ENCODE results near the gene ACYP1. TPM values are rescaled to one million over a fixed set of nuclear protein-coding genes. Genes with fewer than 3 reads are reported as not detected.

The ACYP1 gene
- total and polyA plus RNA-seq, 9 of the 15 experiments (the other 6 are each of a cell fraction or from before 2014, with no cell fraction given): 19.9 to 113 (median 52.3) TPM

GRCh38 chr14:75003250-75004027, 60.4 kb downstream of the ACYP1 start:
- 0% methylated on average over 16 of the region's 18 CpGs for WGBS (ENCODE audit: insufficient coverage, low coverage, missing lambda C conversion rate)
- Histone ChIP-seq H3K9me1 (ENCODE audit: control insufficient read depth, insufficient read depth, low read length) (no peaks in the 10 kb centered on the region), H3K4me2 (ENCODE audit: insufficient read depth, low read length) (peak overlapping the region; percentile 95), H3K9me3 (replicated peaks; ENCODE audit: control insufficient read depth, insufficient read depth, low read depth, low read length) (no peaks in the 10 kb centered on the region; the same call in 1 of the 2 replicates), H3K4me1 (replicated peaks in 1 of 2; ENCODE audit: control insufficient read depth in 2 of 2, insufficient read depth in 2 of 2, low read length in 2 of 2) (peaks cover 5 to 8% of the 10 kb centered on the region in 2 experiments; a peak in 2 of 5 replicates), H3K27me3 (ENCODE audit: control insufficient read depth in 2 of 2, insufficient read depth in 2 of 2, low read length in 2 of 2) (no peaks in the 10 kb centered on the region), H4K20me1 (replicated peaks; ENCODE audit: control insufficient read depth, insufficient read depth, low read length) (no peaks in the 10 kb centered on the region), H3K36me3 (ENCODE audit: control insufficient read depth, insufficient read depth, low read length) (peaks cover 43% of the 10 kb centered on the region), H3K27ac (ENCODE audit: extremely low read depth, low read depth, low read length) (peak overlapping the region; percentile 69), H3K79me2 (ENCODE audit: control insufficient read depth, insufficient read depth, low read length) (peaks cover 21% of the 10 kb centered on the region), H2AFZ (ENCODE audit: low read depth, low read length) (peak overlapping the region; percentile 94), H3K9ac (ENCODE audit: insufficient read depth in 1 of 2, low read depth in 2 of 2, low read length in 2 of 2) (peak overlapping the region; percentile 75 to 96), H3K4me3 (peak overlapping the region; percentile 85)
- peak; percentile 10 for ATAC-seq
- in situ Hi-C loops (cut with MboI) (no loop called here), intact Hi-C loops (cut with micrococcal nuclease) (loop anchor here (5.0 kb wide), 1 partner anchor 56 kb away; no protein-coding TSS in a partner anchor)
- FAIRE-seq: no peak
- DNase-seq (ENCODE audit: extremely low read depth in 1 of 4, low spot score in 3 of 4): peak in 2 of 4 experiments; percentile 9 to 15
- BruUV-seq (replicated peaks): TSS peak; percentile 70
- ChIA-PET POLR2A (interaction anchor here (0.9 to 1.7 kb wide), 4 partner anchors 11 to 66 kb away, joined by 3 to 6 read pairs (median 4); partner anchors contain the start of gene ZC2HC1C), CTCF (ENCODE audit: low intra/inter-chr PET ratio) (no interaction called here)
- TF ChIP-seq ZBTB7A (IDR thresholded peaks at IDR 0.05; ENCODE audit: borderline replicate concordance, control insufficient read depth, low read depth, low read length) (no peak), ELF1 (tag; IDR thresholded peaks at IDR 0.05) (no peak), GATAD2A (IDR thresholded peaks at IDR 0.05) (no peak), ZNF586 (CRISPR knock-in tag; conservative IDR thresholded peaks at IDR 0.05) (no peak), ZNF77 (CRISPR knock-in tag; IDR thresholded peaks at IDR 0.05) (no peak), NR2C1 (IDR thresholded peaks at IDR 0.05) (no peak), NR2C1 (tag; IDR thresholded peaks at IDR 0.05) (no peak), CUX1 (CRISPR knock-in tag; IDR thresholded peaks at IDR 0.05) (no peak), NELFE (IDR thresholded peaks at IDR 0.05; ENCODE audit: insufficient read depth, insufficient read length) (no peak)
- TF ChIP-seq, protein P1, sequence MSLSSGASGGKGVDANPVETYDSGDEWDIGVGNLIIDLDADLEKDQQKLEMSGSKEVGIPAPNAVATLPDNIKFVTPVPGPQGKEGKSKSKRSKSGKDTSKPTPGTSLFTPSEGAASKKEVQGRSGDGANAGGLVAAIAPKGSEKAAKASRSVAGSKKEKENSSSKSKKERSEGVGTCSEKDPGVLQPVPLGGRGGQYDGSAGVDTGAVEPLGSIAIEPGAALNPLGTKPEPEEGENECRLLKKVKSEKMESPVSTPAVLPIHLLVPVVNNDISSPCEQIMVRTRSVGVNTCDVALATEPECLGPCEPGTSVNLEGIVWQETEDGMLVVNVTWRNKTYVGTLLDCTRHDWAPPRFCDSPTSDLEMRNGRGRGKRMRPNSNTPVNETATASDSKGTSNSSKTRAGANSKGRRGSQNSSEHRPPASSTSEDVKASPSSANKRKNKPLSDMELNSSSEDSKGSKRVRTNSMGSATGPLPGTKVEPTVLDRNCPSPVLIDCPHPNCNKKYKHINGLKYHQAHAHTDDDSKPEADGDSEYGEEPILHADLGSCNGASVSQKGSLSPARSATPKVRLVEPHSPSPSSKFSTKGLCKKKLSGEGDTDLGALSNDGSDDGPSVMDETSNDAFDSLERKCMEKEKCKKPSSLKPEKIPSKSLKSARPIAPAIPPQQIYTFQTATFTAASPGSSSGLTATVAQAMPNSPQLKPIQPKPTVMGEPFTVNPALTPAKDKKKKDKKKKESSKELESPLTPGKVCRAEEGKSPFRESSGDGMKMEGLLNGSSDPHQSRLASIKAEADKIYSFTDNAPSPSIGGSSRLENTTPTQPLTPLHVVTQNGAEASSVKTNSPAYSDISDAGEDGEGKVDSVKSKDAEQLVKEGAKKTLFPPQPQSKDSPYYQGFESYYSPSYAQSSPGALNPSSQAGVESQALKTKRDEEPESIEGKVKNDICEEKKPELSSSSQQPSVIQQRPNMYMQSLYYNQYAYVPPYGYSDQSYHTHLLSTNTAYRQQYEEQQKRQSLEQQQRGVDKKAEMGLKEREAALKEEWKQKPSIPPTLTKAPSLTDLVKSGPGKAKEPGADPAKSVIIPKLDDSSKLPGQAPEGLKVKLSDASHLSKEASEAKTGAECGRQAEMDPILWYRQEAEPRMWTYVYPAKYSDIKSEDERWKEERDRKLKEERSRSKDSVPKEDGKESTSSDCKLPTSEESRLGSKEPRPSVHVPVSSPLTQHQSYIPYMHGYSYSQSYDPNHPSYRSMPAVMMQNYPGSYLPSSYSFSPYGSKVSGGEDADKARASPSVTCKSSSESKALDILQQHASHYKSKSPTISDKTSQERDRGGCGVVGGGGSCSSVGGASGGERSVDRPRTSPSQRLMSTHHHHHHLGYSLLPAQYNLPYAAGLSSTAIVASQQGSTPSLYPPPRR (CRISPR knock-in tag; IDR thresholded peaks at IDR 0.05; ENCODE audit: borderline replicate concordance): no peak
- TF ChIP-seq, protein P2, sequence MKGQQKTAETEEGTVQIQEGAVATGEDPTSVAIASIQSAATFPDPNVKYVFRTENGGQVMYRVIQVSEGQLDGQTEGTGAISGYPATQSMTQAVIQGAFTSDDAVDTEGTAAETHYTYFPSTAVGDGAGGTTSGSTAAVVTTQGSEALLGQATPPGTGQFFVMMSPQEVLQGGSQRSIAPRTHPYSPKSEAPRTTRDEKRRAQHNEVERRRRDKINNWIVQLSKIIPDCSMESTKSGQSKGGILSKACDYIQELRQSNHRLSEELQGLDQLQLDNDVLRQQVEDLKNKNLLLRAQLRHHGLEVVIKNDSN (CRISPR knock-in tag; IDR thresholded peaks at IDR 0.05): no peak
